Body of pancreas (tissue), 4 donors: ENCODE measurements around the gene ATXN1.

Experiments
- POLR2A ChIP-seq, 3 donors: fragments of 450-650 bp; IDR thresholded peaks; one replicate each; pipeline ENCODE4 v1.6.1; 2016; ENCODE audit warnings: antibody characterized with exemption in 3 of 3, mild to moderate bottlenecking in 2 of 3
- TF ChIP-seq, protein P1 (sequence below), 7 experiments: fragments of 450-650 bp in 4 of 7; fragments of 200-600 bp in 3 of 7; sonication (generic) in 3 of 7; IDR thresholded peaks; one replicate each; pipeline ENCODE4 v1.5.1; 2016 to 2019; ENCODE audit warnings: antibody characterized with exemption in 7 of 7

DNA sequence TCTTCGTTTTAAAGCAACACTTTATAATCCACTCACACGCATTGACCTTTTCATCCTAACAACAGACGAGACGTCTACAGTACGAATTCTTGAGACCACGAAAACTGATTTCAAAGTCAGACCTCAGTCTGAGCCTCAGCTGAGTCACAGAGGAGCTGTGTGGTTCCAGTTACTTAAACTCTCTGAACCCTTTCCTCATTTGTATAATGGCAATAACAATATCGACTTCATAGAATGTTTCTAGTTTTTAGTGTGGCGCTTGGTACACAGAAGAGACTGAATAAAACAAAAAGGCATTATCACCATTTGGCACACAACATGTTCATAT is 236.9 kb downstream of the ATXN1 start:
- TF ChIP-seq, protein P1, sequence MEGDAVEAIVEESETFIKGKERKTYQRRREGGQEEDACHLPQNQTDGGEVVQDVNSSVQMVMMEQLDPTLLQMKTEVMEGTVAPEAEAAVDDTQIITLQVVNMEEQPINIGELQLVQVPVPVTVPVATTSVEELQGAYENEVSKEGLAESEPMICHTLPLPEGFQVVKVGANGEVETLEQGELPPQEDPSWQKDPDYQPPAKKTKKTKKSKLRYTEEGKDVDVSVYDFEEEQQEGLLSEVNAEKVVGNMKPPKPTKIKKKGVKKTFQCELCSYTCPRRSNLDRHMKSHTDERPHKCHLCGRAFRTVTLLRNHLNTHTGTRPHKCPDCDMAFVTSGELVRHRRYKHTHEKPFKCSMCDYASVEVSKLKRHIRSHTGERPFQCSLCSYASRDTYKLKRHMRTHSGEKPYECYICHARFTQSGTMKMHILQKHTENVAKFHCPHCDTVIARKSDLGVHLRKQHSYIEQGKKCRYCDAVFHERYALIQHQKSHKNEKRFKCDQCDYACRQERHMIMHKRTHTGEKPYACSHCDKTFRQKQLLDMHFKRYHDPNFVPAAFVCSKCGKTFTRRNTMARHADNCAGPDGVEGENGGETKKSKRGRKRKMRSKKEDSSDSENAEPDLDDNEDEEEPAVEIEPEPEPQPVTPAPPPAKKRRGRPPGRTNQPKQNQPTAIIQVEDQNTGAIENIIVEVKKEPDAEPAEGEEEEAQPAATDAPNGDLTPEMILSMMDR (IDR thresholded peaks at IDR 0.05): no peak
- no peak for TF ChIP-seq POLR2A (IDR thresholded peaks at IDR 0.05)
